GM12878 (cell line): ENCODE data around the gene MAPKAPK3.

ENCODE experiments used
- ATF3 ChIP-seq: IDR thresholded peaks from 2 replicates; pipeline ENCODE4 v1.6.1; 2011; ENCODE audit warnings: low read depth, mild to moderate bottlenecking, low read length, moderate library complexity, borderline replicate concordance; ENCODE audit errors: extremely low read depth
- CHD2 ChIP-seq: IDR thresholded peaks from 2 replicates; pipeline ENCODE4 v1.6.1; 2011; ENCODE audit warnings: low read depth, low read length, improper control_type of control experiment, borderline replicate concordance
- CHD4 ChIP-seq: fragments of 200-600 bp; sonication (generic); IDR thresholded peaks from 2 replicates; pipeline ENCODE4 v1.6.1; 2016; ENCODE audit warnings: mild to moderate bottlenecking
- CTCF ChIP-seq, 3 experiments: IDR thresholded peaks in 2 of 3; conservative IDR thresholded peaks in 1 of 3; 2 replicates each; pipeline ENCODE4 v1.5.1; 2011; ENCODE audit warnings: low read depth in 3 of 3, low read length in 3 of 3, mild to moderate bottlenecking in 3 of 3, control low read depth in 2 of 3, moderate library complexity in 2 of 3, inconsistent platforms in 1 of 3, mixed read lengths in 1 of 3; ENCODE audit not compliant: control insufficient read depth in 2 of 3, insufficient read depth in 1 of 3; ENCODE audit errors: extremely low read depth in 1 of 3
- ELK1 ChIP-seq: IDR thresholded peaks from 2 replicates; pipeline ENCODE4 v1.6.1; 2012; ENCODE audit warnings: low read depth, low read length, improper control_type of control experiment
- HCFC1 ChIP-seq: fragments of 150-350 bp; IDR thresholded peaks from 2 replicates; pipeline ENCODE4 v1.6.1; 2014; ENCODE audit warnings: low read length
- SUPT20H ChIP-seq: IDR thresholded peaks from 2 replicates; pipeline ENCODE4 v1.6.1; 2011; ENCODE audit warnings: low read depth, mild to moderate bottlenecking, low read length, moderate library complexity, borderline replicate concordance; ENCODE audit not compliant: control insufficient read depth
- TAF1 ChIP-seq: IDR thresholded peaks from 2 replicates; pipeline ENCODE4 v1.6.1; 2011; ENCODE audit warnings: mild to moderate bottlenecking, low read depth, low read length, borderline replicate concordance
- TBL1XR1 ChIP-seq: IDR thresholded peaks from 2 replicates; pipeline ENCODE4 v1.6.1; 2012; ENCODE audit warnings: low read depth, low read length, improper control_type of control experiment
- ZBTB11 ChIP-seq: fragments of 450-650 bp; formaldehyde crosslinking; IDR thresholded peaks from 2 replicates; pipeline ENCODE4 v1.5.0; 2022; ENCODE audit warnings: mild to moderate bottlenecking, missing genetic modification characterization
- ZNF274 ChIP-seq: IDR thresholded peaks from one replicate; pipeline ENCODE4 v1.8.0; 2011; ENCODE audit not compliant: insufficient read length, insufficient read depth

GRCh38 chr3:50639055-50639494, 22.1 kb downstream of the MAPKAPK3 start:
- TF ChIP-seq HCFC1 (no peak), TAF1 (no peak), CHD2 (no peak), CHD4 (no peak), CTCF (IDR thresholded peaks at IDR 0.05 in 2 of 3, conservative IDR thresholded peaks at IDR 0.05 in 1 of 3; ENCODE audit: control insufficient read depth in 2 of 3, extremely low read depth in 1 of 3, insufficient read depth in 1 of 3, low read depth in 3 of 3, low read length in 3 of 3) (no peak), SUPT20H (no peak), ZBTB11 (no peak), TBL1XR1 (no peak), ELK1 (no peak), ATF3 (no peak), ZNF274 (no peak)
